ENCODE measurements around the gene CTIF. TPM values are rescaled to one million over a fixed set of nuclear protein-coding genes. Genes with fewer than 3 reads are reported as not detected.

Gene CTIF
- total RNA-seq, 2 donors from 2014 or later: 7.9 to 8.2 TPM

DNA sequence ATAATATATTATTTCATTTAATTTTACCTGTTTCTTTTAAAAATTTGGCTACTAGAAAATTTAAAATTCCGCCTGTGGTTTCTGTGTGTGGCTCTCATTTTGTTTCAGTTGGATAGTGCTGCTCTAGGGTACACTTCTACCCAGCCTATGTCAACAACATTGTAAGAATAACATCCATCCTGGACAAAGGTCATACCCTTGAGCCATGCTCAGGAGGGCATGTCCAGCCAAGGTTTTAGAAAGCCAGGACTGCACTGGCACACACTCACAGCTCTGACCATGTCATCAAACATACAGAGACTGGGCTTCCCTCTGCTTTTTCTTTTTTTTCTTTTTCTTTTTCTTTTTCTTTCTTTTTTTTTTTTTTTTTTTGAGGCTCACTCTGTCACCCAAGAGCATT is 96.1 kb downstream of the CTIF start:
- Mint-ChIP-seq H3K9me3 (no peaks in the 10 kb centered on the region), H3K4me3 (no peak overlapping the region), H3K36me3 (ENCODE audit: low read depth) (no peaks in the 10 kb centered on the region), H3K27me3 (no peaks in the 10 kb centered on the region), H3K27ac (no peak overlapping the region), H3K4me1 (no peaks in the 10 kb centered on the region)
- ATAC-seq (replicated peaks): no peak

DNA sequence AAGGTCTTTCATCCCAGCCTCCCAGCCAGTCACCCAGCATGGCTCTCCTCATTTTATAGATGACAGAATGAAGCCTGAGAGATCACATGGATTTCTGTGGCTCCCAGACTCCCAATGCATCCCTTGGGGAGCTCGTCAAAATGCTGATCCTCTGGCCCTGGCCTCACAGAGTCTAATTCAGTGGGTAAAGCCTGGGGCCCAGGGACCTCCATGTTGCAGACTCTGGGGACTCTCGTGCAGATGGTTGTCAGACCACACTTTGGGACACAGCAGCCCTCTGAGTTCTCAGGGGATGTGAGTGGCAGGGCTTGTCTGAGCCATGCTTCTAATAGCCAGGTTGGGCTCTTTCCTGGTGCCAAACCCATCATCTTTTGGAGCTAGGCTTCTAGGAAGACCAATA is 97.0 kb downstream of the CTIF start:
- Mint-ChIP-seq H3K4me1 (no peaks in the 10 kb centered on the region), H3K36me3 (ENCODE audit: low read depth) (no peaks in the 10 kb centered on the region), H3K27ac (no peak overlapping the region), H3K4me3 (no peak overlapping the region), H3K9me3 (no peaks in the 10 kb centered on the region), H3K27me3 (no peaks in the 10 kb centered on the region)
- no peak for ATAC-seq (replicated peaks)

DNA sequence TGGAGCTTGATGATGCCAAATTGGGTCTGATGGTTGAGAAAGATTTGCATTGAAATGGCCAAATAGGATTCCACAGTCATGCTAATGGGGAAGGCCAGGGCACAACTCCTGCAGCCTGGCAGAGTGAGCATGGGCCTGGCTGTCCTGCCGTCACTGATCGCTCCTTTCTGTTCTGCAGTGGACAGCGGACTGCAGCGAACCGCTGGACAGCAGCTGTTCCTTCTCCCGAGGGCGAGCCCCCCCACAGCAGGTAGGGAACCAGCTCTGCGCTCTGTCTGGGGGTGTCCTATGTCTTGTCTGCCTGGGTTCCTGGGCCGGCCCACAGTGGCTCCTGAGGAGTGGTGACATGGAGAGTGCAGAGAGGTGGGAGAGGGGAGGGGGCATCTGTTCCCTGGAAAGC is 97.6 kb downstream of the CTIF start:
- Mint-ChIP-seq H3K4me1 (no peaks in the 10 kb centered on the region), H3K27me3 (peaks cover 3% of the 10 kb centered on the region), H3K36me3 (ENCODE audit: low read depth) (no peaks in the 10 kb centered on the region), H3K4me3 (no peak overlapping the region), H3K9me3 (no peaks in the 10 kb centered on the region), H3K27ac (no peak overlapping the region)
- no peak for ATAC-seq (replicated peaks)

DNA sequence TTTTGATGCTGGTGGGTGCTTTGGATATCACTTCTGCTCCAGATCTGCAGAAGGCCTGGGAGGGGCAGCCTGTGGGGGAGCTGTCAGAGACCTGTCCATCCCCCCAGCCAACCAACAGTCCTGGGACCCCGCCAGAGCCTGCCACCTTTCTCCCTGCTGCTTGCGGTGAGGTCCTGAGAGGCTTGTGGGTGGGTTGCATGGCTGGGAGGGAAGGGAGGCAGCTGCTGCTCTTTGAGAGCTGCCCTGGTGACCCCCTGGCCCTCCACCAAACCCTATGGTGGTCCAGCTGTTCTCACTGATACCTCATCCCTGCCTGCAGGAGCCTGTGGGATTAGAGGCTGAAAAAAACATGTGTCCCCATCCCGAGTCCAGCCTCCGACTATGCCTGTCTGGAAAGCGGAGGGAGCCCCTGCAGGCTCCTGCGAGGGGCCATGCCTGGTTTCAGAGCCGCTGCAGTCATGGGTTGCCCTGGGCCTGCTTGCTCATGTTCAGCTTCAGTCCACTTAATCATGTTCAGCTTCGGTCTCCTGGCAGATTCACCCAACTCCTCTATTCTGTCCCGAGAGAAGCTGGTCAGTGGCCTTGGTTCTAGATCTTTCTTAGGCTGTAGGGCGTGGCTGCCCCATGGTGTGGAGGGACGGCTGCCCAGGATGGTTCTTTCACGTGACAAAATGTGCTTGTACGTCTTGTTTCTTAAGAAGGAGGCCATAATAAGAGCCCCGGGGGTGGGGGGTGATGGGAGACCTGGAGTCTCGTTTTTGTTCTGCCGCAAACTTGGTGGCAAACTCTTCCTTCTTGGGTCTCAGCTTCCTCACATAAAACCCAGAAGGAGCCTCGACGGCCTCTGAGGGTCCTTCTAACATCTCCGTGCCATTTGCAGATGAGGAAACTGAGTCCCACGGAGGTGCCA is 98.5 kb downstream of the CTIF start:
- Mint-ChIP-seq H3K27me3 (peaks cover 3% of the 10 kb centered on the region), H3K4me1 (no peaks in the 10 kb centered on the region), H3K36me3 (ENCODE audit: low read depth) (no peaks in the 10 kb centered on the region), H3K27ac (no peak overlapping the region), H3K4me3 (no peak overlapping the region), H3K9me3 (no peaks in the 10 kb centered on the region)
- no peak for ATAC-seq (replicated peaks)

DNA sequence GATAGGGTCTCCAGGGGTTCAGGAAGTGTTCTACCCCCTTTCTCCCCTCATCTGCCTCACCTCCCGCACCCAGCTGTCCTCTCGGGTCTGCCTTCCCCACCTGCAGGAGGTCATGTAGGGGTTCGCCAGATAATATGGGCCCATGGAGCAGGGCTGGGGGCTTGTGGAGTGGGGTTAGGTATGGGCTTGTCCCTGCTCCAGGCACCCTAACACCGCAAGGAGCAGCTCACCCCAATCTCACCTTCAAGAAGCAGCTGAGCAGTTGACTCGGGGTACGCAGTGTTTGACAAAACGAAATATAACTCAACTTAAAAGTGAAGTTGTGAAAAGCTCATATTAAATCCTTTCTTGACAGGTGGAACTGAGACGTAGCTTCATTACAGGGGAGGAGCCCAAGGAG is 99.6 kb downstream of the CTIF start:
- H3K27ac Mint-ChIP-seq: no peak overlapping the region
- H3K4me1 Mint-ChIP-seq: no peaks in the 10 kb centered on the region

DNA sequence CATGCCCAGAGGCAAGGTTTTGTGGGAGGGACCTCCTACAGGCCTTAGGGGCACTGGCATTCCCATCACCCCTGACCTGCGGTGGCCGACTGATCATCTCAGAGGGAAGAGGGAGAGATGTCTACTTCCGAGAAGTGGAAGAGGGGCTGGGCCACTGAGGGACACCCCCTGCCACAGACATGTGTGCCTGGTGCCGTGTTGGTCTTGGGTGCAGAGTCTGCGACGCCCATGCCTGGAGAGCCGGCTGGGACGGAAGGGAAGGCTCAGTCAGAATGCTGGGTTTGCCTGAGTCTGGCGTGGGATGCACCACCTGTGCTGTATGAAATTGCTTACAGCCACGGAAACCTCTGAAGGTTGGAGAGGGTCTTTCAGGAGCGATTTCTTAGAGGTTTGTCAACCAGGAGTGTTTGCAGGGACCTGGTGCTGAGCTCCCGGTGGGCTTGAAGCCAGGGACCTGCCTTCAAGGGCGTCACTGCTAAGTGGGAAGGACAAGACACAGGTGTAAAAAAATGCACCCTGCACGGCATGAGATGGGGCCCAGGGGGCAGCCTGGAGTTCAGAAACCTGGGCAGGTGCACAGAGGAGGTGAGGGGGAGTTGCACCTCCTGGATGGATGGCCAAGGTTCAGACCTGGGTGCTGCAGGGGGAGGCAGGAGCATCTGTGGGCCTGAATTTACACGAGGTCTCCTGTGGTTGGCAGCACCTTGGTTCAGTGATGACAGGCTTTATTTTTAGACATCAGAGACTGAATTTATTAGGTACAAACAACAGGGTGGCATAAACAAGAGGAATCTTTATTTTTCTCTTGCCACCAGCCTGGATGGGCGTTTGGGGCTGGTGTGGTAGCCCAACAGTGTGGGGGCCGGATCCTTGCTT is 100.3 kb downstream of the CTIF start:
- no peak overlapping the region for H3K27ac Mint-ChIP-seq
- no peaks in the 10 kb centered on the region for H3K36me3 Mint-ChIP-seq (ENCODE audit: low read depth)
- no peak overlapping the region for H3K4me3 Mint-ChIP-seq
- H3K9me3 Mint-ChIP-seq: no peaks in the 10 kb centered on the region
- no peak for ATAC-seq (replicated peaks)
- no peaks in the 10 kb centered on the region for H3K4me1 Mint-ChIP-seq
- peaks cover 3% of the 10 kb centered on the region for H3K27me3 Mint-ChIP-seq

More for the DNA sequence above, 99.6 kb downstream of the CTIF start:
- no peak for ATAC-seq (replicated peaks)
- Mint-ChIP-seq H3K36me3 (ENCODE audit: low read depth) (no peaks in the 10 kb centered on the region), H3K27me3 (peaks cover 3% of the 10 kb centered on the region), H3K9me3 (no peaks in the 10 kb centered on the region), H3K4me3 (no peak overlapping the region)

DNA sequence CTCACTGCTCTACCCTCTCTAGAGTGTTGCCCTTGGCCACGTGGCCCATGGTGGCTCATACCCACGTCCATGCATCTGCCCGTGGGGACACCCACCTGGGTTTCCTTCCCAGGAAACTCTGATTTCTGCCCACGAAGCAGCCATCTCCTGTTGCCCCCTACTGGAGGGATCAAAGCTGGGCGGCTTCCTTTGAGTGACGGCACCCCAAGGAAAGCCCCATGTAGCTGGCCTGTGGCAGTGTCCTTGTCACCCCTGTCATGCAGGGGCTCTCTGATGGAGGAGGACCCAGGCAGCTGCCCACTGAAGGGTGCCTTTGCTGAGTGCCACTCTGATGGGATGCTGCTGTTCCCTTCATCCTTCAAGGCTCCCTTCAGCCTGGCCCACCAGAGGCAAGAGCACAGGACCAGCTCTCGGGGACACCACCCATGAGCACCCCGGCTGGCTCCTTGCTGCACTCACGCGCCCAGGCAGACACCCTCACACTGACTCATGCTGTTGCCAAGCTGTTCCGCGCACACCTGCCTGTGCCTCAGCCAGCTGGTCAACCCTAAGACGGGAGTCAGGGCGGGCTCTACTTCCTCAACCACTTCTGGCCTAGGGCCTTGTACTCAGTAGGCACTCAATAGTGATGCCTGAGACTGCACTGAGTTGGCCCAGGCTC is 101.1 kb downstream of the CTIF start:
- no peaks in the 10 kb centered on the region for H3K9me3 Mint-ChIP-seq
- ATAC-seq (replicated peaks): no peak
- no peak overlapping the region for H3K27ac Mint-ChIP-seq
- no peak overlapping the region for H3K4me3 Mint-ChIP-seq
- no peaks in the 10 kb centered on the region for H3K36me3 Mint-ChIP-seq (ENCODE audit: low read depth)
- H3K4me1 Mint-ChIP-seq: no peaks in the 10 kb centered on the region
- H3K27me3 Mint-ChIP-seq: peaks cover 3% of the 10 kb centered on the region

DNA sequence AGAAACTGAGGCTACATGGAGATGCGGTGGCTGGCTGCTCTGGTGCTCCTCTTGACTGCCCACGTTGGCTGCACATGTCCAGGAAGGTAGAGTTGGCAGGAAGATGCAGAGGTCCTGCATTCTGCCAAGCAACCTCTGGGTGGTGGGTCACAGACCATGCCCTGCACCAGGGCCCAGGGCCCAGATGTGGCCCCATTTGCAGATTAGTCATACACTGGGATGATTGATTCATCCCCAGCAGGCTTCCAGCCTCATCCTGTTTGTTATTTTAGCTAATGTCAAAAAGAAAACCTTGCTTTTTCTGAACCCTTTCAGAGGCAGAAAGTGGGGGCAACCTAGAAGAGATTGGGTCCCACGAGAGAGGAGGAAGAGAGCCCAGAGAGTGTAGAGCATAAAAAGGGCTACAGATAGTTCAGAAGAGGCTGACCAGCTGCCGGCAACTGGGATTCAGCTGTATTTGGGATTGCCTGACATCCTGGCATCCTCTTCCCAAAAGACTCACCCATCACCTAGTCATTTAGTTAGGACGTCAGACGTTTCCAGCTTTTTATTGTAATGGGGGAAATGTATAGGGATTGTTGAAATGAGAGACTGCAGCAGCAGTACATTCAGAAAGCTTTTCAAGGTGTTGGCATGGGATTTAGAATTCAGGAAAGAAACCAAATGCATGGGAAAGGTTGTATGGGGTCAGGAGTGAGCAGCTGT is 101.9 kb downstream of the CTIF start:
- H3K4me3 Mint-ChIP-seq: no peak overlapping the region
- no peaks in the 10 kb centered on the region for H3K36me3 Mint-ChIP-seq (ENCODE audit: low read depth)
- no peaks in the 10 kb centered on the region for H3K9me3 Mint-ChIP-seq
- no peak overlapping the region for H3K27ac Mint-ChIP-seq
- H3K27me3 Mint-ChIP-seq: peaks cover 3% of the 10 kb centered on the region
- ATAC-seq (replicated peaks): no peak
- H3K4me1 Mint-ChIP-seq: no peaks in the 10 kb centered on the region

DNA sequence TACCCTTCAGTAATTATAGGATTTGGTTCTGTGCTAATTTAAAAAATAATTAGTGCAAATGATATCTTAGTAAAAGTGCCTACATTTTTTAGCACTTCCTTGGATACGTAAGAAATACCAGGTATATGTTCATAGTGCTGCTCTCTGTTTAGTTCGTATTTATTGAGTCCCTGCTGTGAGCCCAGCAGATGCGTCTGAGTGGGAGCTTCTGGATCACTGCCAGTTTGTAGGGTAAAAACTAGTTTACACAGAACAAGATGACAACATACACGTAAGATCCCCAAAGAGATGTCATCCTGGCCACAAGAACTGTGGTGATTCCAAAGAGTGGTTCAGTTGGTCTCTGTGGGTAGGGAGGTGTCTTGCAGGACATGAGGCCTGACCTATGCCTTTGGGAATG is 103.2 kb downstream of the CTIF start:
- Mint-ChIP-seq H3K27ac (no peak overlapping the region), H3K4me3 (no peak overlapping the region), H3K4me1 (no peaks in the 10 kb centered on the region), H3K36me3 (ENCODE audit: low read depth) (no peaks in the 10 kb centered on the region), H3K27me3 (peaks cover 3% of the 10 kb centered on the region), H3K9me3 (no peaks in the 10 kb centered on the region)
- no peak for ATAC-seq (replicated peaks)

DNA sequence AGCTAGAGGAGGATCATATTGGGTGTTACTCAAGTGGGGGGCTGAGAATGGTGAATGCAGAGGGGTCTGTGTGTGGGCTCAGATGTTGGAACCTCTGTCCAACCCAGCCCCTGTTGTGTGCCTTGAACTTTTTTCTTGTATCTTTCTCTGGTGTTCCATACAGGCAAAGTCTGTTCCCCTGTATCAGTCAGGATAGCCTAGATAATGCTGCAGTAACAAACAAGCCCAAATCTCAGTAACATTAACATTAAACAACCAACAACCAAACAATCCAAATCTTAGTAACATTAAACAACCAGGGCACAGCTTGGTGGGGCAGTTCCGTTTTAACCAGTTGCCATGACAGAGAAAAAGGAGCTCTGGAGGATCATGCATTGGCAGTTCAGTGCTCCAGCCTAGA is 103.7 kb downstream of the CTIF start:
- no peaks in the 10 kb centered on the region for H3K4me1 Mint-ChIP-seq
- no peaks in the 10 kb centered on the region for H3K36me3 Mint-ChIP-seq (ENCODE audit: low read depth)
- ATAC-seq (replicated peaks): no peak
- H3K27ac Mint-ChIP-seq: no peak overlapping the region
- no peaks in the 10 kb centered on the region for H3K9me3 Mint-ChIP-seq
- no peak overlapping the region for H3K4me3 Mint-ChIP-seq
- H3K27me3 Mint-ChIP-seq: peaks cover 3% of the 10 kb centered on the region

DNA sequence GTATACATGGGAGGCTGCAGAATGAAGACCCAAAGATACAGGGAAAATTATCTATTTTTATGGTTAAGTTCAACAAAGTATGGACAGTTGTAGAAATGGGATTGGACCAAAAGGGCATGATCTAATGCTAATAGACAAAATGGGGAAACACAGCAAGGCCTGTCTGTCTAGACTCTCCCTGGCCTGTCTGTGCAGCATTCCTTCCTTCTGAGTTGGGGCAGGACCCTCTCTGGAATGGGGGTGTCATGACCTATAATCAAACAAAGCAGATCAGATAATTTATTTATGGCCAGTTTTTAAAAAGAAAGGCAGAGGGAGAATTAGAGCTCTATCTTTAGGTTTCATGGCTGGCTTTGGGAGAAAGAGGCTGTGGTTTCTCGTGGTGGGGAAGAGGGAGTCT is 104.4 kb downstream of the CTIF start:
- Mint-ChIP-seq H3K36me3 (ENCODE audit: low read depth) (no peaks in the 10 kb centered on the region), H3K27me3 (peaks cover 3% of the 10 kb centered on the region), H3K4me1 (no peaks in the 10 kb centered on the region), H3K9me3 (no peaks in the 10 kb centered on the region), H3K4me3 (no peak overlapping the region), H3K27ac (no peak overlapping the region)
- no peak for ATAC-seq (replicated peaks)

DNA sequence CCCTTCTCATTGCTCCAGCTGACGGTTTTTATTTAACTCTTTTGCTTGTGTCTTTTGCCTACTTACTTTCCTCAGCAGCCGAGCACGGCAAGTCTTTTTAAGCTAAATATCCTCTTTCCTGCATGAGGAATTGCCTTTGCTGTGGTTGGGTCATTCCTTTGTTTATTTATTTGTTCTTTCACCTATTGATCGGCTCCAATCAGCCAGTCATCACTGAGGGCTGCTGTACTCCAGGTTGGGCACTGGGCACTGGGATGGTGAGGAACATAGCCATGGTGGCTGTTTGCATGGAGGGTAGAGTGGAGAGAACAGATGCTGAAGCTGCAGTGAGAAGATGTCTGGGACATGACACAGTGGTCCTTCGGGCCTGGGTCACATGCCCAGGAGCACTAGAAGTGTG is 105.2 kb downstream of the CTIF start:
- no peaks in the 10 kb centered on the region for H3K9me3 Mint-ChIP-seq
- H3K27ac Mint-ChIP-seq: no peak overlapping the region
- ATAC-seq (replicated peaks): no peak
- H3K4me1 Mint-ChIP-seq: no peaks in the 10 kb centered on the region
- H3K36me3 Mint-ChIP-seq (ENCODE audit: low read depth): no peaks in the 10 kb centered on the region
- H3K4me3 Mint-ChIP-seq: no peak overlapping the region
- H3K27me3 Mint-ChIP-seq: peaks cover 3% of the 10 kb centered on the region

DNA sequence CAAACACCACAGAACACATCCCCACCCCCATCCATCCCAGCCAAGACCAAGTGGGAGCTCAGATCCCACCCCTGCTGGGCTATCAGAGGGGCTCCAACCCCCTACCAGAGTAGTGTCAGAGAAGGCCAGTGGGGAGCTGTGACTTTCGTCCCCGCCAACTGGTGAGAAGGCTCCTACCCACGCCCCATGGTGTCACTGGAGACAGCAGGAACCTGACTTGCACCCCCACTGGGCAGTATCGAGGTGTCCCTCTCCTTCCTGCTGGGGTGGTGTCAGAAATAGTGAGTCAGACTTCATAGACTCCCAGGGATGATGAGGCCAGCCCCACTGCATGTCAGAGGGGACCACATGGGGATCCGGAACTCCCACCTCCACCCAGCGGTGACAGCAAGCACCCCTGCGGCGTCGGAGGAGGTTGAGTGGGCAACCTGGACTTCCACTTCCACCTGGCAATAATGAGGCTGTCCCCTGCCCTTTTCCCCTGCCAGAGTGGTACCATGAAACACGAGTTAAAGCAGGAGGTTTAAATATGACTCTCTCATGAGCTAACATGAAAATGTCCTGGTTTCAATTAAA is 106.7 kb downstream of the CTIF start:
- no peak for ATAC-seq (replicated peaks)
- H3K4me1 Mint-ChIP-seq: no peaks in the 10 kb centered on the region
- H3K27me3 Mint-ChIP-seq: peaks cover 3% of the 10 kb centered on the region
- H3K4me3 Mint-ChIP-seq: no peak overlapping the region
- no peaks in the 10 kb centered on the region for H3K9me3 Mint-ChIP-seq
- H3K27ac Mint-ChIP-seq: no peak overlapping the region
- no peaks in the 10 kb centered on the region for H3K36me3 Mint-ChIP-seq (ENCODE audit: low read depth)

DNA sequence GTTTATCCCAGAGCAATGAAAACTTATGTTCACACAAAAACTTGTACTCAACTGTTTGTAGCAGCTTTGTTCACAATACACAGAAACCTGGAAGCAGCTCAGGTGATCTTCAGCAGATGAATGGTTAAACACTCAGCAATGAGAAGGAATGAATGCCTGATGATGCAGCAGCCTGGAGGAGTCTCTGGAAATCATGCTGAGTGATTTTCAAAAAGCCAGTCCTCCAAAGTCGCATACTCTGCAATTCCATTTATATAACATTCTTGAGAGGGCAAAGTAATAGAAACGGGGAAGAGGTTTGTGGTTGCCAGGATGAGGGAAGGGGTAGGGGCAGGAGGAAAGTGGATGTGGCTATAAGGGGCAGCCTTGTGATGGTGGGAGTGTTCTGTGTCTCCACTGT is 108.1 kb downstream of the CTIF start:
- H3K27me3 Mint-ChIP-seq: no peaks in the 10 kb centered on the region
- H3K36me3 Mint-ChIP-seq (ENCODE audit: low read depth): no peaks in the 10 kb centered on the region
- no peaks in the 10 kb centered on the region for H3K4me1 Mint-ChIP-seq
- H3K27ac Mint-ChIP-seq: no peak overlapping the region
- no peak for ATAC-seq (replicated peaks)
- no peaks in the 10 kb centered on the region for H3K9me3 Mint-ChIP-seq
- H3K4me3 Mint-ChIP-seq: no peak overlapping the region
